GM21515 (cell line): ENCODE results near the gene SPTBN4.
A peak's percentile ranks its signal among the peaks of the same experiment; 100 is the strongest.
"Not testable (repeated sequence)": the region's sequence is repeated elsewhere in the genome, so short reads cannot be mapped to it uniquely, and the experiment has no call there.

ENCODE experiments used
- ATAC-seq: cut with Tn5 transposase; IDR thresholded peaks from one replicate; pipeline ENCODE4 v1.9.1; 2021; ENCODE audit not compliant: unreplicated experiment

SPTBN4 gene

GRCh38 chr19:40466985-40467734 is at the start of gene SPTBN4:
Gene SPTBN4 (plus strand): TSS chr19:40467001. CDS start chr19:40472622, 5,621 bp downstream.
- ATAC-seq: no peak

GRCh38 chr19:40417643-40417981 is 49.2 kb upstream of the SPTBN4 start:
- no peak for ATAC-seq

- ATAC-seq: no peak
These were observed 48.8 kb upstream of the SPTBN4 start for GRCh38 chr19:40418040-40418439.

GRCh38 chr19:40419066-40419612 is 47.7 kb upstream of the SPTBN4 start:
- ATAC-seq: no peak

GRCh38 chr19:40419780-40420179 is 47.0 kb upstream of the SPTBN4 start:
- ATAC-seq: no peak

- ATAC-seq: no peak
These were observed 46.4 kb upstream of the SPTBN4 start for GRCh38 chr19:40420451-40420765.

GRCh38 chr19:40420766-40421765 is 45.7 kb upstream of the SPTBN4 start:
- ATAC-seq: no peak

GRCh38 chr19:40421993-40422747 is 44.6 kb upstream of the SPTBN4 start:
- ATAC-seq: no peak

GRCh38 chr19:40422748-40423566 is 43.8 kb upstream of the SPTBN4 start:
- no peak for ATAC-seq

- ATAC-seq: no peak
These were observed 42.9 kb upstream of the SPTBN4 start for GRCh38 chr19:40423938-40424337.

GRCh38 chr19:40424637-40425449 is 42.0 kb upstream of the SPTBN4 start:
- ATAC-seq: no peak

- peak; percentile 83 for ATAC-seq
These were observed 41.1 kb upstream of the SPTBN4 start, which contains the start of gene SERTAD1 for GRCh38 chr19:40425450-40426287. Gene SERTAD1 (minus strand): TSS chr19:40425992. CDS start chr19:40423546, 2,446 bp downstream.

- ATAC-seq: not testable (repeated sequence)
These were observed 38.6 kb upstream of the SPTBN4 start for GRCh38 chr19:40428197-40428596.

GRCh38 chr19:40430242-40430641 is 36.6 kb upstream of the SPTBN4 start:
- not testable (repeated sequence) for ATAC-seq

GRCh38 chr19:40431698-40432097 is 35.1 kb upstream of the SPTBN4 start:
- ATAC-seq: no peak

- not testable (repeated sequence) for ATAC-seq
These were observed 34.0 kb upstream of the SPTBN4 start for GRCh38 chr19:40432760-40433159.

- no peak for ATAC-seq
These were observed 33.2 kb upstream of the SPTBN4 start for GRCh38 chr19:40433391-40434216.
